Adipocyte (in vitro differentiated cells): ENCODE data around the gene VPS13D.

Experiments used
- DNase-seq: peaks from one replicate; pipeline ENCODE4 v3.0.0-alpha.2; 2015; ENCODE audit warnings: low read depth
- H3K27me3 ChIP-seq: replicated peaks from 2 replicates; pipeline ENCODE4 v1.7.0; 2013; ENCODE audit warnings: mild to moderate bottlenecking, low read length, moderate library complexity; ENCODE audit not compliant: control insufficient read depth, insufficient read depth
- H3K36me3 ChIP-seq: 2 replicates; pipeline ENCODE4 v1.7.0; 2013; ENCODE audit warnings: low read length, mild to moderate bottlenecking, moderate library complexity; ENCODE audit not compliant: control insufficient read depth, insufficient read depth, severe bottlenecking
- H3K4me1 ChIP-seq: 2 replicates; pipeline ENCODE4 v1.7.0; 2013; ENCODE audit warnings: mild to moderate bottlenecking, low read length, moderate library complexity; ENCODE audit not compliant: control insufficient read depth, insufficient read depth
- H3K4me3 ChIP-seq: 2 replicates; pipeline ENCODE4 v1.7.0; 2013; ENCODE audit warnings: mild to moderate bottlenecking, low read length, moderate library complexity
- H3K9ac ChIP-seq: 2 replicates; pipeline ENCODE4 v1.7.0; 2013; ENCODE audit warnings: mild to moderate bottlenecking, low read length, moderate library complexity
- H3K9me3 ChIP-seq: 2 replicates; pipeline ENCODE4 v1.7.0; 2013; ENCODE audit warnings: mild to moderate bottlenecking, low read length, moderate library complexity; ENCODE audit not compliant: control insufficient read depth

The VPS13D gene

DNA sequence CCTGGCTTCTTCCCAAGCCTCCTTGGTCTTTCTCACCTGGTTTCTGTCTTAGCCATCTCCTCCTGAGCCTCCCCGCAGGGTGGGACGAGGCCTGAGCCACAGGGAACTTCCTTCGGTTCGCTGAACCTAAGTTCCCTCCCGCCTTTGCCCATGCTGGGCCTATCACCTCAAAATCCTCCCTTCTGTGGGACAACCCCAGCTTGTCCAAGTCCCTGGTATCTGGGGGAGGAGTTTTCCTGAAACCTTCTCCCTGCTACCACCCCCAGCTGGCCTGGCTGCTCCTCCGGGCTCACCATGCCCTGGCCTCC is 27.7 kb upstream of the VPS13D start:
- Histone ChIP-seq H3K4me3 (no peak overlapping the region), H3K4me1 (no peaks in the 10 kb centered on the region), H3K9ac (no peak overlapping the region), H3K36me3 (peaks cover 19% of the 10 kb centered on the region), H3K9me3 (no peaks in the 10 kb centered on the region), H3K27me3 (no peaks in the 10 kb centered on the region)
- no peak for DNase-seq

GRCh38 chr1:12202577-12202976 is 27.3 kb upstream of the VPS13D start:
- H3K9me3 ChIP-seq, result no peaks in the 10 kb centered on the region
- no peaks in the 10 kb centered on the region for H3K4me1 ChIP-seq
- H3K4me3 ChIP-seq, result no peak overlapping the region
- peaks cover 21% of the 10 kb centered on the region for H3K36me3 ChIP-seq
- no peaks in the 10 kb centered on the region for H3K27me3 ChIP-seq
- no peak overlapping the region for H3K9ac ChIP-seq
- no peak for DNase-seq

DNA sequence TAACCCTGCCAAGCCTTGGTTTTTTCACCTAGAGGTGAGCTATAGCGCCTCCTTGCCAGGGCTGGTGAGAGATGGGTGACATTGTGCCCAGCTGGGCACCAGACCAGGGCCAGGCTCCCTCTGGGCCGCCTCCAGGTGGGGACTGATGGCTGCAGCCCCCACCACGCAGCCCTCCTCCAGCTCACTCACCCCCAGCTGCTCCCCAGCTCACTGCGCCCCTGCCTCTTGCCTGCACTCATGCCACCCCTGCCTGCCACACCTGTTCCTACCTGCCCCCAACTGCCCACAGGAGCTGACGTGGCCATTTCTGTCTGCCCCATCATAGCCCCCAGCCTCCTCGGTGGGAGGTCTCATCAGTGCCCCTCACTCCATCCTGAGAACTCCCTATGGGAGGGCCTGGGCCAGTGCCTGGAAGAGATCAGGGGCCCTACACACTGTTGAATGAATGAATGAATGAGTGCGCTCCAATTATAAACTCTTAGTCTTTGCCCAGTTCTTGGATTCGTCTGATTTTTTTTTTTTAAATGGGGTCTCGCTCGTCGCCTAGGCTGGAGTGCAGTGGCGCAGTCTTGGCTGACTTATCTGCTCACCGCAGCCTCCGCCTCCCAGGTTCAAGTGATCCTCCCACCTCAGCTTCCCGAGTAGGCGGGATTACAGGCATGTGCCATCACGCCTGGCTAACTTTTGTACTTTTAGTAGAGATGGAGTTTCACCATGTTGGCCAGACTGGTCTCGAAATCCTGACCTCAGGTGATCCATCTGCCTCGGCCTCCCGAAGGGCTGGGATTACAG is 26.4 kb upstream of the VPS13D start:
- DNase-seq, result no peak

DNA sequence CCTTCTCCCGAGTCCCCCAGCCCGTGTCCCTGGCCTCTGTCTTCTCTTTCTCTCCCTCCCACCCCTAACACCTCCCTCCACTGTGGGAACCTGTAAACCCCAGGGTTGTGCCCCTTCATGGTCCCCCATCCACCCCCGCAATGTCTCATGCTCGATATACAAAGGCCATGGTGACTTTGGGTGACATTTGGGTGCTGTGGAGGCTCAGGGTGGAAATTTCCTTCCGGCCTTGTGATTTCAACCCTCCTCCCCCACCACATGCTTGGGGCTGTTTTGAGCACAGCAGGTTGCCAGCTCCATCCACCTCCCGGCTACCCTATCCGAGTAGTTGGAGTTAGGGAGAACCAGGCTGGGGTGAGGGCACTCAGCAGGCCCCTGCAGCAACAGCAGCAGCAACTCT is 25.7 kb upstream of the VPS13D start:
- Histone ChIP-seq H3K9me3 (no peaks in the 10 kb centered on the region), H3K36me3 (peaks cover 21% of the 10 kb centered on the region), H3K9ac (no peak overlapping the region), H3K4me1 (no peaks in the 10 kb centered on the region), H3K27me3 (no peaks in the 10 kb centered on the region), H3K4me3 (no peak overlapping the region)
- no peak for DNase-seq

More for the DNA sequence above, 26.4 kb upstream of the VPS13D start:
- no peak overlapping the region for H3K4me3 ChIP-seq
- no peaks in the 10 kb centered on the region for H3K4me1 ChIP-seq
- H3K36me3 ChIP-seq, result peaks cover 21% of the 10 kb centered on the region
- no peaks in the 10 kb centered on the region for H3K27me3 ChIP-seq
- no peaks in the 10 kb centered on the region for H3K9me3 ChIP-seq
- no peak overlapping the region for H3K9ac ChIP-seq

DNA sequence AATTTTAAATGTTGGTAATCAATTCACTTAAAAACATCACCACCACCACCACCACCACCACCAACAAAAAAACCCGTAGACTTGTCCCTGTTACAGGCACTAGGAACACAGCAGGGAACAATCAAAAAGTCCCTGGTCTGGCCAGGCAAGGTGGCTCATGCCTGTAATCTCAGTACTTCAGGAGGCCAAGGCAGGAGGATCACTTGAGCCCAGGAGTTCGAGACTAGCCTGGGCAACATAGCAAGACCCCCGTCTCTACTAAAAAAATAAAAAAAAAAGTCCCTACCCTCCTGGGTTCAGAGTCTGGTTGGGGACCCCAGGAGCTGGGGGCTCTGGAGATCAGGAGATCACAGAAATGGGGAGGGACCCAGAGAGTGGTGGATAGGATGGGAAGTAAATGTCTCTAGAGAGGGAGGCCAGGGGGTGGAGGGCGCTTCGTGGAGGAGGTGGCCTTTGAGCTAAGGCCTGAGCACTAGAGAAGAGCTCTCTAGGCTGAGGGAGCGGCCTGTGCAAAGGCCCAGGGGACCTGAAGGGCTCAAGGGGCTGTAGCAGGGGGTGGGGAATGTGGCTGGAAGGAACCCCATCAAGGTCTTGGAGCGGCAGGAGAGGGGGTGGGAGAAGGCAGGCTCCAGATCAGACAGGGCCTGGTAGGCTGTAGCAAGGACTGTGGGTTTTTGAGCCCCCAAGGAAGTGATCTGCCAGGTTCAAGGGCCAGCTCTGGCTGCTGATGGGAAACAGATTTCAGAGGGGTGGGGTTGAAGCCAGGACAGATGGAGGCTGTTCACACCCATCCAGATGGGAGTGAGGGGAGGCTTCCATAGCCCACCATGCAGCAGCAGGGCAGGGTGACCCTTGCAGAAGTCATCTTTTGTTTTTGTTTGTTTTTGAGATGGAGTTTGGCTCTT is 24.8 kb upstream of the VPS13D start:
- Histone ChIP-seq H3K9ac (no peak overlapping the region), H3K9me3 (no peaks in the 10 kb centered on the region), H3K4me1 (no peaks in the 10 kb centered on the region), H3K36me3 (peaks cover 21% of the 10 kb centered on the region), H3K27me3 (no peaks in the 10 kb centered on the region), H3K4me3 (no peak overlapping the region)
- DNase-seq, result no peak

DNA sequence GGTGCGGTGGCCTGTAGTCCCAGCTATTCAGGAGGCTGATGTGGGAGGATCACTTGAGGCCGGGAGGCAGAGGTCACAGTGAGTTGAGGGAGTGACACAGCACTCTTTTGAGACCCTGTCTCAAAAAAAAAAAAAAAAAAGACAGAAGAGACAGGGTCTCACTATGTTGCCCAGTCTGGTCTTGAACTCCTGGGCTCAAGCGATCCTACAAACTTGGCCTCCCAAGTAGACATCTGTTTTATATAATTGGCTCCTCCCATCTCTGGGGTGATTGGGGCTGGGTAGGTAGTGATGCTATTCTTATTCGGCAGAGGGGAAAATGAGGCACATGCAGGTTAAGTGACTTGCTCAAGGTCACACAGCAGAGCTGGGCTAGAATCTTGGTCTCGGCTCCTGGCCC is 23.6 kb upstream of the VPS13D start:
- Histone ChIP-seq H3K9ac (no peak overlapping the region), H3K4me1 (no peaks in the 10 kb centered on the region), H3K9me3 (no peaks in the 10 kb centered on the region), H3K4me3 (no peak overlapping the region), H3K36me3 (peaks cover 21% of the 10 kb centered on the region), H3K27me3 (no peaks in the 10 kb centered on the region)
- no peak for DNase-seq

DNA sequence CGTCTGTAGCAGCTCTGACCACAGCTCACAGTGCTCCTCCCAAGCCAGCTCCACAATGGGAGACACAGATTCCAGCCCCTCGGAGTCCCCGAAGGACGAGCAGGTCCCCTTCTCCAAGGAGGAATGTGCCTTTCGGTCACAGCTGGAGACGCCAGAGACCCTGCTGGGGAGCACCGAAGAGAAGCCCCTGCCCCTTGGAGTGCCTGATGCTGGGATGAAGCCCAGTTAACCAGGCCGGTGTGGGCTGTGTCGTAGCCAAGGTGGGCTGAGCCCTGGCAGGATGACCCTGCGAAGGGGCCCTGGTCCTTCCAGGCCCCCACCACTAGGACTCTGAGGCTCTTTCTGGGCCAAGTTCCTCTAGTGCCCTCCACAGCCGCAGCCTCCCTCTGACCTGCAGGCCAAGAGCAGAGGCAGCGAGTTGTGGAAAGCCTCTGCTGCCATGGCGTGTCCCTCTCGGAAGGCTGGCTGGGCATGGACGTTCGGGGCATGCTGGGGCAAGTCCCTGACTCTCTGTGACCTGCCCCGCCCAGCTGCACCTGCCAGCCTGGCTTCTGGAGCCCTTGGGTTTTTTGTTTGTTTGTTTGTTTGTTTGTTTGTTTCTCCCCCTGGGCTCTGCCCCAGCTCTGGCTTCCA is 22.9 kb upstream of the VPS13D start:
- no peak for DNase-seq
- Histone ChIP-seq H3K9ac (no peak overlapping the region), H3K36me3 (peaks cover 15% of the 10 kb centered on the region), H3K4me3 (no peak overlapping the region), H3K4me1 (no peaks in the 10 kb centered on the region), H3K9me3 (no peaks in the 10 kb centered on the region), H3K27me3 (no peaks in the 10 kb centered on the region)

DNA sequence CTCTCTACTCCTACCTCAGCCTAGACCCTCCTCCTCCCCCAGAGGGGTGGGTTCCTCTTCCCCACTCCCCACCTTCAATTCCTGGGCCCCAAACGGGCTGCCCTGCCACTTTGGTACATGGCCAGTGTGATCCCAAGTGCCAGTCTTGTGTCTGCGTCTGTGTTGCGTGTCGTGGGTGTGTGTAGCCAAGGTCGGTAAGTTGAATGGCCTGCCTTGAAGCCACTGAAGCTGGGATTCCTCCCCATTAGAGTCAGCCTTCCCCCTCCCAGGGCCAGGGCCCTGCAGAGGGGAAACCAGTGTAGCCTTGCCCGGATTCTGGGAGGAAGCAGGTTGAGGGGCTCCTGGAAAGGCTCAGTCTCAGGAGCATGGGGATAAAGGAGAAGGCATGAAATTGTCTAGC is 21.6 kb upstream of the VPS13D start:
- H3K27me3 ChIP-seq, result peaks cover 4% of the 10 kb centered on the region
- DNase-seq, result no peak
- no peak overlapping the region for H3K4me3 ChIP-seq
- H3K36me3 ChIP-seq, result peaks cover 6% of the 10 kb centered on the region
- H3K4me1 ChIP-seq, result no peaks in the 10 kb centered on the region
- no peak overlapping the region for H3K9ac ChIP-seq
- no peaks in the 10 kb centered on the region for H3K9me3 ChIP-seq

DNA sequence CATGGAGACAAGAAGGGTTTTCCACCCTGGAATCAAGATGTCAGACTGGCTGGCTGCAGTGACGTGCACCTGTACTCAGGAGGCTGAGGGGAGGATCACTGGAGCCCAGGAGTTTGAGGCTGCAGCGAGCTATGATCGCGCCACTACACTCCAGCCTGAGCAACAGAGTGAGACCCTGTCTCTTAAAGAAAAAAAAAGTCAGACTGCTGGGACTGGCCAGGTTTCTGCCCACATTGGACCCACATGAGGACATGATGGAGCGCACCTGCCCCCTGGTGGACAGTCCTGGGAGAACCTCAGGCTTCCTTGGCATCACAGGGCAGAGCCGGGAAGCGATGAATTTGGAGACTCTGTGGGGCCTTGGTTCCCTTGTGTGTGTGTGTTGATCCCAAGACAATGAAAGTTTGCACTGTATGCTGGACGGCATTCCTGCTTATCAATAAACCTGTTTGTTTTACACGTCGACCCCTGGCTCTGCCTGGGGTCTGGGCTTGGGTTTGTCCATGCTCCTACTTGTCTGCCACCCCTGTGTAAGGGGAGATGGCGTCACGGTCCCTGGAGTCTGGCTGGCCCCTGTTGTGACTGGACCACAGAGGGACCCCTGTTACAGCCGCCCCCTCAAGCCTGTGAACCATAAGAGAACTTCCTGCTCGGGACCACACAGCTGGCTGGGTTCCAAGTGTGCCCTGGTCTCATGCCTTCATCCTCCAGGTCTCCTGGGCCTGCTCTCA is 20.9 kb upstream of the VPS13D start:
- Histone ChIP-seq H3K27me3 (peaks cover 4% of the 10 kb centered on the region), H3K4me1 (no peaks in the 10 kb centered on the region), H3K4me3 (no peak overlapping the region), H3K36me3 (peaks cover 3% of the 10 kb centered on the region), H3K9ac (no peak overlapping the region), H3K9me3 (no peaks in the 10 kb centered on the region)
- DNase-seq, result peak; percentile 92

- Histone ChIP-seq H3K9ac (no peak overlapping the region), H3K36me3 (peaks cover 3% of the 10 kb centered on the region), H3K4me1 (peaks cover 4% of the 10 kb centered on the region), H3K4me3 (no peak overlapping the region), H3K9me3 (no peaks in the 10 kb centered on the region), H3K27me3 (peaks cover 5% of the 10 kb centered on the region)
- DNase-seq, result no peak
Measured at GRCh38 chr1:12209495-12209832, 20.4 kb upstream of the VPS13D start.
